Measurements from ENCODE around the gene SCPEP1. TPM values are rescaled to one million over a fixed set of nuclear protein-coding genes. Genes with fewer than 3 reads are reported as not detected.

The SCPEP1 gene
- total and polyA plus RNA-seq, 2 of the 13 experiments (the other 11 are each of a cell fraction or from before 2014, with no cell fraction given) = 24.3 to 27.3 TPM

- in situ Hi-C loops (cut with HindIII; ENCODE audit: extremely low pct_ligation_motif_present, low pct_unique_long_range_greater_than_20kb) (no loop called here), intact Hi-C loops (cut with micrococcal nuclease; ENCODE audit: unreplicated experiment) (no loop called here)
- no peak for FAIRE-seq
- ATAC-seq = no peak; the same call in 1 of the 3 replicates
- H4K20me1 ChIP-seq (ENCODE audit: insufficient read depth, low read length) = no peaks in the 10 kb centered on the region
- TF ChIP-seq PRPF4 (IDR thresholded peaks at IDR 0.05; ENCODE audit: low read depth, low read length, poor library complexity, severe bottlenecking) (no peak), SYNCRIP (IDR thresholded peaks at IDR 0.05; ENCODE audit: insufficient read depth, low read depth, low read length) (no peak), DZIP1 (CRISPR knock-in tag; IDR thresholded peaks at IDR 0.05) (no peak), TBL1XR1 (IDR thresholded peaks at IDR 0.05; ENCODE audit: borderline replicate concordance, low read length, partially characterized antibody) (no peak), ZNF34 (CRISPR knock-in tag; IDR thresholded peaks at IDR 0.05; ENCODE audit: borderline replicate concordance) (no peak), ZZZ3 (CRISPR knock-in tag; IDR thresholded peaks at IDR 0.05; ENCODE audit: borderline replicate concordance) (no peak)
- BruUV-seq (replicated peaks) = no TSS peak
- no peak overlapping the region for H3K27ac ChIP-seq (ENCODE audit: extremely low read length, insufficient read depth, low read length)
- H3K9ac ChIP-seq (ENCODE audit: insufficient read depth, low read depth, low read length) = no peak overlapping the region
- no peaks in the 10 kb centered on the region for H3K9me3 ChIP-seq (ENCODE audit: low read length)
- H3K79me2 ChIP-seq (ENCODE audit: insufficient read depth, low read length) = no peaks in the 10 kb centered on the region
- no peak overlapping the region for H3K4me2 ChIP-seq (ENCODE audit: low read depth, low read length)
- DNase-seq (ENCODE audit: low spot score) = no peak
- H3K27me3 ChIP-seq (ENCODE audit: control insufficient read depth in 1 of 2, insufficient read depth in 2 of 2, low read length in 2 of 2) = no peaks in the 10 kb centered on the region
- POLR2A ChIA-PET = no interaction called here
- CTCF ChIA-PET (ENCODE audit: low intra/inter-chr PET ratio, low total read pairs) = no interaction called here
- 89% methylated on average over 14 of the region's 14 CpGs for WGBS (ENCODE audit: low lambda C conversion rate)
- no peaks in the 10 kb centered on the region; a peak in 2 of 5 replicates for H3K36me3 ChIP-seq (replicated peaks in 1 of 2; ENCODE audit: control insufficient read depth in 1 of 2, insufficient read depth in 2 of 2, low read length in 2 of 2)
- H3K4me3 ChIP-seq (replicated peaks in 1 of 3; ENCODE audit: insufficient read depth in 1 of 3, low read depth in 2 of 3, low read length in 3 of 3) = no peak overlapping the region
- H2AFZ ChIP-seq (ENCODE audit: low read length) = no peak overlapping the region
- peaks cover 13% of the 10 kb centered on the region for H3K4me1 ChIP-seq (ENCODE audit: insufficient read depth, low read length)
These were observed 7.6 kb downstream of the SCPEP1 start for GRCh38 chr17:56985371-56986162.
